ENCODE measurements around the gene PARPBP.
"Not testable (repeated sequence)": the region's sequence is repeated elsewhere in the genome, so short reads cannot be mapped to it uniquely, and the experiment has no call there.

Gene PARPBP, protein sequence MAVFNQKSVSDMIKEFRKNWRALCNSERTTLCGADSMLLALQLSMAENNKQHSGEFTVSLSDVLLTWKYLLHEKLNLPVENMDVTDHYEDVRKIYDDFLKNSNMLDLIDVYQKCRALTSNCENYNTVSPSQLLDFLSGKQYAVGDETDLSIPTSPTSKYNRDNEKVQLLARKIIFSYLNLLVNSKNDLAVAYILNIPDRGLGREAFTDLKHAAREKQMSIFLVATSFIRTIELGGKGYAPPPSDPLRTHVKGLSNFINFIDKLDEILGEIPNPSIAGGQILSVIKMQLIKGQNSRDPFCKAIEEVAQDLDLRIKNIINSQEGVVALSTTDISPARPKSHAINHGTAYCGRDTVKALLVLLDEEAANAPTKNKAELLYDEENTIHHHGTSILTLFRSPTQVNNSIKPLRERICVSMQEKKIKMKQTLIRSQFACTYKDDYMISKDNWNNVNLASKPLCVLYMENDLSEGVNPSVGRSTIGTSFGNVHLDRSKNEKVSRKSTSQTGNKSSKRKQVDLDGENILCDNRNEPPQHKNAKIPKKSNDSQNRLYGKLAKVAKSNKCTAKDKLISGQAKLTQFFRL

GRCh38 chr12:102119674-102120563, at the start of gene PARPBP, which contains the start of gene NUP37:
PARPBP (plus strand) TSS chr12:102120183; CDS start chr12:102123889, 3,706 bp downstream.
NUP37 (minus strand) TSS chr12:102120114; CDS start chr12:102118518, 1,596 bp downstream.
- peak within 1 kb of the TSS; percentile 79 for H3K27ac ChIP-seq (ENCODE audit: low read length)
- H3K4me1 ChIP-seq (ENCODE audit: insufficient read depth, low read length): peaks cover 7% of the 10 kb centered on the region
- peak within 1 kb of the TSS; percentile 95 for H3K4me3 ChIP-seq (ENCODE audit: low read length)
- peak within 1 kb of the TSS; percentile 98 for H3K9ac ChIP-seq (ENCODE audit: low read depth, low read length)
- no peaks in the 10 kb centered on the region for H3K9me3 ChIP-seq (ENCODE audit: insufficient read depth, low read depth, low read length)
- no peaks in the 10 kb centered on the region for H3K27me3 ChIP-seq (ENCODE audit: insufficient read depth, low read length)
- H3K36me3 ChIP-seq (ENCODE audit: insufficient read depth, low read depth, low read length): peaks cover 48% of the 10 kb centered on the region

DNA sequence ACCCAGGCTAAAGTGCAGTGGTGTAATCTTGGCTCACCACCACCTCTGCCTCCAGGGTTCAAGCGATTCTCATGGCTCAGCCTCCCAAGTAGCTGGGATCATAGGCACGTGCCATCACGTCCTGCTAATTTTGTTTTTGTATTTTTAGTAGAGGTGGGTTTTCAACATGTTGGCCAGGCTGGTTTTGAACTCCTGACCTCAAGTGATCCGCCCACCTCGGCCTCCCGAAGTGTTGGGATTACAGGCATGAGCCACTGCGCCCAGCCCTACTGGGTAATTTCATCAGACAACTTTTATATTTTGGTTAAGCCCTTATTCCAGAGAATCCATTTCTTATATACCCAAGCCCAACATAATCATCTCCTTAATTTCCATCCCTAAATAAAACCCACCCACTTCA, 47.9 kb upstream of the PARPBP start:
- H3K4me3 ChIP-seq (ENCODE audit: low read length); H3K4me1 ChIP-seq (ENCODE audit: insufficient read depth, low read length); H3K27me3 ChIP-seq (ENCODE audit: insufficient read depth, low read length); H3K9ac ChIP-seq (ENCODE audit: low read depth, low read length); H3K27ac ChIP-seq (ENCODE audit: low read length); H3K9me3 ChIP-seq (ENCODE audit: insufficient read depth, low read depth, low read length): not testable (repeated sequence)
- peaks cover 32% of the 10 kb centered on the region for H3K36me3 ChIP-seq (ENCODE audit: insufficient read depth, low read depth, low read length)

- Histone ChIP-seq H3K9ac (ENCODE audit: low read depth, low read length) (no peak overlapping the region), H3K27ac (ENCODE audit: low read length) (no peak overlapping the region), H3K27me3 (ENCODE audit: insufficient read depth, low read length) (no peaks in the 10 kb centered on the region), H3K4me1 (ENCODE audit: insufficient read depth, low read length) (no peaks in the 10 kb centered on the region), H3K4me3 (ENCODE audit: low read length) (no peak overlapping the region), H3K9me3 (ENCODE audit: insufficient read depth, low read depth, low read length) (no peaks in the 10 kb centered on the region), H3K36me3 (ENCODE audit: insufficient read depth, low read depth, low read length) (peaks cover 78% of the 10 kb centered on the region)
Measured at GRCh38 chr12:102080842-102081241, 39.1 kb upstream of the PARPBP start.

- not testable (repeated sequence) for H3K9ac ChIP-seq (ENCODE audit: low read depth, low read length); H3K27ac ChIP-seq (ENCODE audit: low read length); H3K4me1 ChIP-seq (ENCODE audit: insufficient read depth, low read length); H3K4me3 ChIP-seq (ENCODE audit: low read length); H3K27me3 ChIP-seq (ENCODE audit: insufficient read depth, low read length)
- Histone ChIP-seq H3K9me3 (ENCODE audit: insufficient read depth, low read depth, low read length) (peaks cover 14% of the 10 kb centered on the region), H3K36me3 (ENCODE audit: insufficient read depth, low read depth, low read length) (peaks cover 30% of the 10 kb centered on the region)
Measured at GRCh38 chr12:102089228-102089835, 30.7 kb upstream of the PARPBP start.

DNA sequence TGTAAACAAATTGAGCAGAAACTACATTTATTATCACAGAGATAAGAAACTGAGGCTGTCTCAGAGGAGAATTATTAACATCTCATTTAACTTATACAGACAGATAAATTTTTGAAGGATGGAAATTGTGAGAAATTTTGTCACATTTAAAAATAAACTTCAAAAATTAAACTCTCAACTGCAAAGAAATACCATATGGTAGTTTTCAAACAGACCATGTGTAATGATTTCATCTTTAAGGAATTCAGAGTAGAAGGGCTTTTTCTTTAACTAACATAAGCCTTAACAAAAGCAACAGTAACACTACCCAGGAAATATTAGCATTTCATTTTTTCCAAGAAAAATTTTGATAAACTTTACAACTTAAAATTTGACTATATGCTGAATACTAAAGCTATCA, 26.7 kb upstream of the PARPBP start:
- no peak overlapping the region for H3K4me3 ChIP-seq (ENCODE audit: low read length)
- H3K9me3 ChIP-seq (ENCODE audit: insufficient read depth, low read depth, low read length): peaks cover 14% of the 10 kb centered on the region
- no peaks in the 10 kb centered on the region for H3K27me3 ChIP-seq (ENCODE audit: insufficient read depth, low read length)
- H3K36me3 ChIP-seq (ENCODE audit: insufficient read depth, low read depth, low read length): peaks cover 48% of the 10 kb centered on the region
- H3K4me1 ChIP-seq (ENCODE audit: insufficient read depth, low read length): no peaks in the 10 kb centered on the region
- H3K9ac ChIP-seq (ENCODE audit: low read depth, low read length): no peak overlapping the region
- no peak overlapping the region for H3K27ac ChIP-seq (ENCODE audit: low read length)

- H3K36me3 ChIP-seq (ENCODE audit: insufficient read depth, low read depth, low read length): peaks cover 60% of the 10 kb centered on the region
Measured at GRCh38 chr12:102095677-102096263, 24.2 kb upstream of the PARPBP start.

DNA sequence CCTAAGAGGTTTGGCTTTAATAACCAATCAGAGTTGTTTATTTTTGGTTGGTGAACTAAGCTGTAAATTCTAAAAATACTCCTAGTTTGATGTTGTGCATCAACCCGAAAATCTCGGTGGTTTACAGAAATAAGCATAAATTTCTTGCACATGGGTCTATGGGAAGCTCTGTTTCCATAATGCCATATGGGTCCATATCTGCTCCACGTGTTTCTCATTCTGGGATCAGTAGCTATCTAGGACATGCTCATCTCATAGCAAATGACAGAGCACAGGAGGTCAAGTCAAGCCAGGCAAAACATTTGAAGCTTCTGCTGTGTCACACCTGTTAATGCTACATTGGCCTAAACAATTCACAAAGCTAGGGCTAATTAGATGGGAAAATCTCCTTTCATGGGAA, 23.1 kb upstream of the PARPBP start:
- Histone ChIP-seq H3K9ac (ENCODE audit: low read depth, low read length) (no peak overlapping the region), H3K4me3 (ENCODE audit: low read length) (no peak overlapping the region), H3K27ac (ENCODE audit: low read length) (no peak overlapping the region), H3K4me1 (ENCODE audit: insufficient read depth, low read length) (no peaks in the 10 kb centered on the region), H3K9me3 (ENCODE audit: insufficient read depth, low read depth, low read length) (no peaks in the 10 kb centered on the region), H3K36me3 (ENCODE audit: insufficient read depth, low read depth, low read length) (peaks cover 59% of the 10 kb centered on the region), H3K27me3 (ENCODE audit: insufficient read depth, low read length) (no peaks in the 10 kb centered on the region)

More at GRCh38 chr12:102095677-102096263, 24.2 kb upstream of the PARPBP start:
- Histone ChIP-seq H3K4me1 (ENCODE audit: insufficient read depth, low read length) (no peaks in the 10 kb centered on the region), H3K27me3 (ENCODE audit: insufficient read depth, low read length) (no peaks in the 10 kb centered on the region), H3K4me3 (ENCODE audit: low read length) (no peak overlapping the region), H3K9me3 (ENCODE audit: insufficient read depth, low read depth, low read length) (peaks cover 3% of the 10 kb centered on the region; the same call in 1 of the 2 replicates), H3K9ac (ENCODE audit: low read depth, low read length) (no peak overlapping the region), H3K27ac (ENCODE audit: low read length) (no peak overlapping the region)

GRCh38 chr12:102106905-102107304, 13.1 kb upstream of the PARPBP start:
- Histone ChIP-seq H3K36me3 (ENCODE audit: insufficient read depth, low read depth, low read length) (peaks cover 92% of the 10 kb centered on the region), H3K9me3 (ENCODE audit: insufficient read depth, low read depth, low read length) (peaks cover 13% of the 10 kb centered on the region; the same call in 1 of the 2 replicates)

DNA sequence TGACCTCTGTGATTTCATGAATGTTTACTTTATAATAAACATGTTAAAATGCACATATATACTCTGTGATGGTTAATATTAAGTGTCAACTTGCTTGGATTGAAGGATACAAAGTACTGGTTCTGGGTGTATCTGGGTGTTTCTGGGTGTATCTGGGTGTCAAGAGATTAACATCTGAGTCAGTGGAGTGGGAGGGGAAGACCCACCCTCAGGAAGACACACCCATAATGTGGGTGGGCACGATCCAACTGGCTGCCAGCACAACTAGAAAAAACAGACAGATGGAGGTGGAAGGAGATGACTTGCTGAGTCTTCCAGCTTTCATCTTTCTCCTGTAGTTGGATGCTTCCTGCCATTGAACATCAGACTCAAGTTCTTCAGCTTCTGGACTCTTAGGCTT, 12.0 kb upstream of the PARPBP start:
- no peak overlapping the region for H3K9ac ChIP-seq (ENCODE audit: low read depth, low read length)
- H3K9me3 ChIP-seq (ENCODE audit: insufficient read depth, low read depth, low read length): peaks cover 13% of the 10 kb centered on the region; the same call in 1 of the 2 replicates
- H3K4me1 ChIP-seq (ENCODE audit: insufficient read depth, low read length): peaks cover 6% of the 10 kb centered on the region; the same call in 1 of the 2 replicates
- H3K27ac ChIP-seq (ENCODE audit: low read length): no peak overlapping the region
- H3K27me3 ChIP-seq (ENCODE audit: insufficient read depth, low read length): no peaks in the 10 kb centered on the region
- H3K4me3 ChIP-seq (ENCODE audit: low read length): no peak overlapping the region
- H3K36me3 ChIP-seq (ENCODE audit: insufficient read depth, low read depth, low read length): peaks cover 89% of the 10 kb centered on the region

More at GRCh38 chr12:102106905-102107304, 13.1 kb upstream of the PARPBP start:
- Histone ChIP-seq H3K27me3 (ENCODE audit: insufficient read depth, low read length) (no peaks in the 10 kb centered on the region), H3K4me1 (ENCODE audit: insufficient read depth, low read length) (no peaks in the 10 kb centered on the region), H3K27ac (ENCODE audit: low read length) (no peak overlapping the region), H3K4me3 (ENCODE audit: low read length) (no peak overlapping the region), H3K9ac (ENCODE audit: low read depth, low read length) (no peak overlapping the region)

DNA sequence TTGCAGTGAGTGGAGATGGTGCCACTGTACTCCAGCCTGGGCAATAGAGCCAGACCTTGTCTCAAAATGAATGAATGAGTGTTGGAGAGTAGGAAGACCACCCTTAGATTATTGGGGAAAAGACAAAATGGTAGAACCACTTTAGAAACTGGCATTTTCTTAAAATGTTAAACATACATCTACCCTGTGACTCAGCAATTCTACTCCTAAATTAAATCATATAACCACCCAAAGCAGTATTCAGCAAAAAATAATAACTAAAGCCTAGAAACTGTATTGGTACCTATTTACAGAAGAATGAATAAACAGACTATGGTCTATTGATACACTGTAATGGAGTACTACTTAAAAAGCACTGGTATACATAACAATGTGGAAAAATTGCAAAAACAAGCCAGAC, 9.2 kb upstream of the PARPBP start:
- Histone ChIP-seq H3K27me3 (ENCODE audit: insufficient read depth, low read length) (no peaks in the 10 kb centered on the region), H3K36me3 (ENCODE audit: insufficient read depth, low read depth, low read length) (peaks cover 70% of the 10 kb centered on the region), H3K27ac (ENCODE audit: low read length) (no peak overlapping the region), H3K4me1 (ENCODE audit: insufficient read depth, low read length) (peaks cover 17% of the 10 kb centered on the region; the same call in 1 of the 2 replicates), H3K9ac (ENCODE audit: low read depth, low read length) (no peak overlapping the region), H3K4me3 (ENCODE audit: low read length) (no peak overlapping the region), H3K9me3 (ENCODE audit: insufficient read depth, low read depth, low read length) (peaks cover 13% of the 10 kb centered on the region; the same call in 1 of the 2 replicates)

DNA sequence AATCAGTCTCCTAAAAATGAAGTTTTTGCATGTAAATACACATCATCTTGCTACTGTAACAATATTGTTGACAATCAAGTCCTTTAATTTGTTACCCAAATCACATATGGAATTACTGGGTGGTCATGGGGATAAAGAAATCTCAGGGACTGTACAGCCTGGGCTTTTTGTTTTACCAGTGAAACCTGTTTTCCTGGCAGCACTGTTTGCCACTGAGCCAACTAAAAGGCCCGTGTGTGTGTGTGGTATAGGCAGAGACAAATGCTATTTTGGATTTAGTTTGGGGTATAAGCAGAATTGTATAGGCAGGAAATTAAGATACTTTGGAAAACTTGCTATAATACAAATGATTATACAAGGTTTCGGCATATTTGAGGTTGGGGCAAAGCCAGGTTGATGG, 5.8 kb upstream of the PARPBP start:
- H3K36me3 ChIP-seq (ENCODE audit: insufficient read depth, low read depth, low read length): peaks cover 62% of the 10 kb centered on the region
- no peak overlapping the region for H3K27ac ChIP-seq (ENCODE audit: low read length)
- no peaks in the 10 kb centered on the region for H3K9me3 ChIP-seq (ENCODE audit: insufficient read depth, low read depth, low read length)
- peaks cover 17% of the 10 kb centered on the region; the same call in 1 of the 2 replicates for H3K4me1 ChIP-seq (ENCODE audit: insufficient read depth, low read length)
- no peak overlapping the region for H3K4me3 ChIP-seq (ENCODE audit: low read length)
- no peaks in the 10 kb centered on the region for H3K27me3 ChIP-seq (ENCODE audit: insufficient read depth, low read length)
- no peak overlapping the region; the same call in 1 of the 2 replicates for H3K9ac ChIP-seq (ENCODE audit: low read depth, low read length)

Data from iPS-20b (cell line).